Fibroblast of villous mesenchyme (primary cell): ENCODE results near the gene PHTF2. TPM values are rescaled to one million over a fixed set of nuclear protein-coding genes. Genes with fewer than 3 reads are reported as not detected.
"Not testable (repeated sequence)": the region's sequence is repeated elsewhere in the genome, so short reads cannot be mapped to it uniquely, and the experiment has no call there.

ENCODE experiments used
- DNase-seq: peaks from one replicate; pipeline ENCODE4 v3.0.0-alpha.2; 2010; ENCODE audit warnings: low read depth
- H3K4me3 ChIP-seq: 2 replicates; pipeline ENCODE4 v1.5.1; 2011; ENCODE audit warnings: low read depth, mild to moderate bottlenecking, low read length
- CTCF ChIP-seq: IDR thresholded peaks from 2 replicates; pipeline ENCODE4 v1.5.1; 2012; ENCODE audit warnings: low read depth, mild to moderate bottlenecking, low read length; ENCODE audit not compliant: insufficient read depth
- total RNA-seq: library from RNA; depleted of rRNA; stranded (reverse); fragments of >200 nt; gene quantifications from 2 replicates; pipeline ENCODE4 v1.2.3, GENCODE V29; 2012

PHTF2 gene
- total RNA-seq, 1 donor, result 119 TPM

- TF ChIP-seq CTCF, result no peak
- H3K4me3 ChIP-seq, result no peak overlapping the region
- DNase-seq, result peak; percentile 91
Measured at GRCh38 chr7:77866370-77866769, 67.8 kb downstream of the PHTF2 start.

- no peak for TF ChIP-seq CTCF
- peak; percentile 86 for DNase-seq
- peak overlapping the region; percentile 4 for H3K4me3 ChIP-seq
Measured at GRCh38 chr7:77866786-77867536, 68.4 kb downstream of the PHTF2 start.

- TF ChIP-seq CTCF, result no peak
- no peak overlapping the region for H3K4me3 ChIP-seq
- peak; percentile 21 for DNase-seq
Measured at GRCh38 chr7:77867537-77867865, 68.9 kb downstream of the PHTF2 start.

GRCh38 chr7:77872256-77872655 is 73.7 kb downstream of the PHTF2 start:
- DNase-seq, result not testable (repeated sequence)

GRCh38 chr7:77873416-77874327 is 75.1 kb downstream of the PHTF2 start:
- not testable (repeated sequence) for DNase-seq, H3K4me3 ChIP-seq

More at GRCh38 chr7:77872256-77872655, 73.7 kb downstream of the PHTF2 start:
- not testable (repeated sequence) for H3K4me3 ChIP-seq

- DNase-seq, result peak; percentile 24
- TF ChIP-seq CTCF, result no peak
Measured at GRCh38 chr7:77877791-77878190, 79.2 kb downstream of the PHTF2 start.

GRCh38 chr7:77878500-77878899 is 79.9 kb downstream of the PHTF2 start:
- no peak overlapping the region for H3K4me3 ChIP-seq
- TF ChIP-seq CTCF, result no peak
- no peak for DNase-seq

More at GRCh38 chr7:77877791-77878190, 79.2 kb downstream of the PHTF2 start:
- H3K4me3 ChIP-seq, result no peak overlapping the region
